GM12878 (cell line): ENCODE results near the gene KDM4C. TPM values are rescaled to one million over a fixed set of nuclear protein-coding genes. Genes with fewer than 3 reads are reported as not detected.

Source experiments
- CEBPB ChIP-seq, 2 experiments: fragments of 150-350 bp in 1 of 2; IDR thresholded peaks; 2 replicates each; pipeline ENCODE4 v1.6.1; 2012 to 2014; ENCODE audit warnings: low read depth in 2 of 2, low read length in 2 of 2, borderline replicate concordance in 1 of 2, inconsistent platforms in 1 of 2
- CHD4 ChIP-seq: fragments of 200-600 bp; sonication (generic); IDR thresholded peaks from 2 replicates; pipeline ENCODE4 v1.6.1; 2016; ENCODE audit warnings: mild to moderate bottlenecking
- polyA plus RNA-seq, 11 experiments: library from polyadenylated mRNA; depleted of rRNA in 4 of 11; unstranded in 6 of 11; stranded (reverse) in 5 of 11; fragments of >200 nt; fragmentation: Nextera tagmentation in 4 of 11; fragmentation: Illumina TruSeq in 1 of 11; extraction: Ambion mirVana in 4 of 11; extraction: Trizol in 1 of 11; gene quantifications; 1 replicate in 1 of 11; 2 replicates in 10 of 11; pipeline versions ENCODE4 v1.2.1 to v1.2.3, GENCODE V29; 2011 to 2016; ENCODE audit warnings: inconsistent platforms in 2 of 11, missing spikeins in 2 of 11, low read depth in 1 of 11
- total RNA-seq, 4 experiments: library from RNA; depleted of rRNA in 3 of 4; stranded (reverse); fragments of >200 nt in 3 of 4; fragmentation: Illumina TruSeq in 1 of 4; extraction: Trizol in 1 of 4; gene quantifications; 2 replicates each; pipeline versions ENCODE4 v1.2.1 to v1.2.3, GENCODE V29; 2013 to 2021
- TF ChIP-seq, protein P1 (sequence below): fragments of 450-650 bp; IDR thresholded peaks from 2 replicates; pipeline ENCODE4 v1.6.1; 2017; ENCODE audit warnings: mild to moderate bottlenecking, moderate library complexity
- TF ChIP-seq, protein P2 (sequence below): IDR thresholded peaks from 2 replicates; pipeline ENCODE4 v1.6.1; 2012; ENCODE audit warnings: mild to moderate bottlenecking, low read depth, low read length

Gene KDM4C
- total and polyA plus RNA-seq, 10 of the 15 experiments (the other 5 are each of a cell fraction or from before 2014, with no cell fraction given), result 6.8 to 41.2 (median 20.1) TPM

- TF ChIP-seq, protein P1, sequence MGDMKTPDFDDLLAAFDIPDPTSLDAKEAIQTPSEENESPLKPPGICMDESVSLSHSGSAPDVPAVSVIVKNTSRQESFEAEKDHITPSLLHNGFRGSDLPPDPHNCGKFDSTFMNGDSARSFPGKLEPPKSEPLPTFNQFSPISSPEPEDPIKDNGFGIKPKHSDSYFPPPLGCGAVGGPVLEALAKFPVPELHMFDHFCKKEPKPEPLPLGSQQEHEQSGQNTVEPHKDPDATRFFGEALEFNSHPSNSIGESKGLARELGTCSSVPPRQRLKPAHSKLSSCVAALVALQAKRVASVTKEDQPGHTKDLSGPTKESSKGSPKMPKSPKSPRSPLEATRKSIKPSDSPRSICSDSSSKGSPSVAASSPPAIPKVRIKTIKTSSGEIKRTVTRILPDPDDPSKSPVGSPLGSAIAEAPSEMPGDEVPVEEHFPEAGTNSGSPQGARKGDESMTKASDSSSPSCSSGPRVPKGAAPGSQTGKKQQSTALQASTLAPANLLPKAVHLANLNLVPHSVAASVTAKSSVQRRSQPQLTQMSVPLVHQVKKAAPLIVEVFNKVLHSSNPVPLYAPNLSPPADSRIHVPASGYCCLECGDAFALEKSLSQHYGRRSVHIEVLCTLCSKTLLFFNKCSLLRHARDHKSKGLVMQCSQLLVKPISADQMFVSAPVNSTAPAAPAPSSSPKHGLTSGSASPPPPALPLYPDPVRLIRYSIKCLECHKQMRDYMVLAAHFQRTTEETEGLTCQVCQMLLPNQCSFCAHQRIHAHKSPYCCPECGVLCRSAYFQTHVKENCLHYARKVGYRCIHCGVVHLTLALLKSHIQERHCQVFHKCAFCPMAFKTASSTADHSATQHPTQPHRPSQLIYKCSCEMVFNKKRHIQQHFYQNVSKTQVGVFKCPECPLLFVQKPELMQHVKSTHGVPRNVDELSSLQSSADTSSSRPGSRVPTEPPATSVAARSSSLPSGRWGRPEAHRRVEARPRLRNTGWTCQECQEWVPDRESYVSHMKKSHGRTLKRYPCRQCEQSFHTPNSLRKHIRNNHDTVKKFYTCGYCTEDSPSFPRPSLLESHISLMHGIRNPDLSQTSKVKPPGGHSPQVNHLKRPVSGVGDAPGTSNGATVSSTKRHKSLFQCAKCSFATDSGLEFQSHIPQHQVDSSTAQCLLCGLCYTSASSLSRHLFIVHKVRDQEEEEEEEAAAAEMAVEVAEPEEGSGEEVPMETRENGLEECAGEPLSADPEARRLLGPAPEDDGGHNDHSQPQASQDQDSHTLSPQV, result no peak
- TF ChIP-seq CEBPB (IDR thresholded peaks at IDR 0.05; ENCODE audit: borderline replicate concordance in 1 of 2, low read depth in 2 of 2, low read length in 2 of 2), result no peak
- TF ChIP-seq, protein P2, sequence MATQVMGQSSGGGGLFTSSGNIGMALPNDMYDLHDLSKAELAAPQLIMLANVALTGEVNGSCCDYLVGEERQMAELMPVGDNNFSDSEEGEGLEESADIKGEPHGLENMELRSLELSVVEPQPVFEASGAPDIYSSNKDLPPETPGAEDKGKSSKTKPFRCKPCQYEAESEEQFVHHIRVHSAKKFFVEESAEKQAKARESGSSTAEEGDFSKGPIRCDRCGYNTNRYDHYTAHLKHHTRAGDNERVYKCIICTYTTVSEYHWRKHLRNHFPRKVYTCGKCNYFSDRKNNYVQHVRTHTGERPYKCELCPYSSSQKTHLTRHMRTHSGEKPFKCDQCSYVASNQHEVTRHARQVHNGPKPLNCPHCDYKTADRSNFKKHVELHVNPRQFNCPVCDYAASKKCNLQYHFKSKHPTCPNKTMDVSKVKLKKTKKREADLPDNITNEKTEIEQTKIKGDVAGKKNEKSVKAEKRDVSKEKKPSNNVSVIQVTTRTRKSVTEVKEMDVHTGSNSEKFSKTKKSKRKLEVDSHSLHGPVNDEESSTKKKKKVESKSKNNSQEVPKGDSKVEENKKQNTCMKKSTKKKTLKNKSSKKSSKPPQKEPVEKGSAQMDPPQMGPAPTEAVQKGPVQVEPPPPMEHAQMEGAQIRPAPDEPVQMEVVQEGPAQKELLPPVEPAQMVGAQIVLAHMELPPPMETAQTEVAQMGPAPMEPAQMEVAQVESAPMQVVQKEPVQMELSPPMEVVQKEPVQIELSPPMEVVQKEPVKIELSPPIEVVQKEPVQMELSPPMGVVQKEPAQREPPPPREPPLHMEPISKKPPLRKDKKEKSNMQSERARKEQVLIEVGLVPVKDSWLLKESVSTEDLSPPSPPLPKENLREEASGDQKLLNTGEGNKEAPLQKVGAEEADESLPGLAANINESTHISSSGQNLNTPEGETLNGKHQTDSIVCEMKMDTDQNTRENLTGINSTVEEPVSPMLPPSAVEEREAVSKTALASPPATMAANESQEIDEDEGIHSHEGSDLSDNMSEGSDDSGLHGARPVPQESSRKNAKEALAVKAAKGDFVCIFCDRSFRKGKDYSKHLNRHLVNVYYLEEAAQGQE, result no peak
- no peak for TF ChIP-seq CHD4
Measured at GRCh38 chr9:7177383-7177782, 419.6 kb downstream of the KDM4C start (continued).
